Duodenal mucosa (tissue), 2 donors: ENCODE results near the gene VAMP2.

Experiments
- H3K27ac ChIP-seq: one replicate; pipeline ENCODE4 v1.7.0; 2013; ENCODE audit warnings: low read depth, low read length
- H3K27me3 ChIP-seq, 2 donors: one replicate each; pipeline ENCODE4 v1.7.0; 2013; ENCODE audit warnings: low read length in 2 of 2, control low read depth in 1 of 2; ENCODE audit not compliant: insufficient read depth in 2 of 2, control insufficient read depth in 1 of 2
- H3K36me3 ChIP-seq, 2 donors: one replicate each; pipeline ENCODE4 v1.7.0; 2013; ENCODE audit warnings: low read length in 2 of 2, control low read depth in 1 of 2; ENCODE audit not compliant: insufficient read depth in 2 of 2, control insufficient read depth in 1 of 2
- H3K4me1 ChIP-seq, 2 donors: one replicate each; pipeline ENCODE4 v1.7.0; 2013; ENCODE audit warnings: low read length in 2 of 2, control low read depth in 1 of 2; ENCODE audit not compliant: insufficient read depth in 2 of 2, control insufficient read depth in 1 of 2
- H3K4me3 ChIP-seq, 2 donors: one replicate each; pipeline ENCODE4 v1.7.0; 2013; ENCODE audit warnings: low read length in 2 of 2, low read depth in 1 of 2
- H3K9ac ChIP-seq, 2 donors: one replicate each; pipeline ENCODE4 v1.7.0; 2013; ENCODE audit warnings: low read length in 2 of 2, low read depth in 1 of 2
- H3K9me3 ChIP-seq, 2 donors: one replicate each; pipeline ENCODE4 v1.7.0; 2013; ENCODE audit warnings: low read length in 2 of 2, control low read depth in 1 of 2; ENCODE audit not compliant: control insufficient read depth in 1 of 2

VAMP2 gene

DNA sequence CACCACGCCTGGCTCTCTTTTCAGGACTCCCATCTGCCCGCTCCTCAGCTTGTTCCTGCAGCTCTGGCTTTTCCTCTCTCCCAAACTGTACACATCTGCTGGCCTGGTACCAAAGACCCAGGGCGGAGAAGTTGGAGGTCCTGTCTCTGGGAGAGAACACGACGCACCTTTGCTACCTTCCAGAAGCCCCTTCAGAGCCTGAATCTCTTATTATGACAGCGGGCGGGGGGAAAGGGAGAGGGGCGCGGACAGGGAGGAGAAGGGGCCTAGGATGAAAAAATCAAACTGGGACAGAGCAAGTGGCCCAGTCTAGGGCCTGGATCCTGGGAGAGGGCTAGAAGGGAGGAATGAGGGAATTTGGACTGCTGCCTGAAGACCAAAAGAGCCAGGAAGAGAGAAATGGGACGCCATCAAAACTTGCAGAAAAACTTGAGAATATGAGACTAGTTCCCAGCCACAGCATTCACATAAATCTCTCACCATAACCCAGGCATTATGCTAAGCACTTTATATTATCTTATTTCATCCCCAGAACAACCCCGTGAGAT lies 8.1 kb downstream of the VAMP2 start:
- Histone ChIP-seq H3K9me3 (no peaks in the 10 kb centered on the region), H3K36me3 (peaks cover 13% of the 10 kb centered on the region in 2 donors), H3K27ac (peak overlapping the region; percentile 98), H3K27me3 (no peaks in the 10 kb centered on the region), H3K4me3 (peak overlapping the region; percentile 81 to 96), H3K9ac (peak overlapping the region; percentile 100), H3K4me1 (peaks cover 50 to 56% of the 10 kb centered on the region in 2 donors)

DNA sequence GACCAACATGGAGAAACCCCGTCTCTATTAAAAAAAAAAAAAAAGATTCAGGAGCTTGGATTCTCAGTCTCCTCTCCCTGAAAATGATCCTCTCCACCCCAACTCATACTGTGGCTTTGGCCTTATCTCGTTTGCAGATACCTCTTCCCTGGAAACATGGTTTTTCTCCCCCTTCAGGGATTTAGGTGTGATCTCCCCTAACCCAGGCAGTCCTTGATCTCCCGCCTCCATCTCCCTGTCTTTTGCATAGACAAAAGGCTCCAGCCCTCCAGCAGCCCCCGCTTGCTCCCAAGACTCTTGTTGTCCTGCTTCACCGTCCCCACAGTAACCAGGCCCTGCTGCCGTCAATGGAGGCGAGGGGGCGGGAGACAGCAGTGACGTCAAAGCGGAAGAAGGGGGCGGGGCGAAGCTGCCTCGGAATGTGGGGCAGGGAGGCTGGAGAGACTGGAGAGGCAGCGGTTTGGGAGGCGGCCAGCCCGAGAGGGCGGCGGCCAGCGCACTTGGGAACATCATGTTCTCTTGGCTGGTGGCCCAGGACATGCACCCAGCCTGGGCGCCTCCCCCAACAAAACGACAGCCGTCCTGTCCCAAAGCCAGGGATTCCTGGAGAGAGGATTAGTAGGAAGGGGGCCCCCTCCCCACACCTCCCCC lies 8.7 kb downstream of the VAMP2 start:
- Histone ChIP-seq H3K36me3 (peaks cover 14 to 15% of the 10 kb centered on the region in 2 donors), H3K27ac (peak overlapping the region; percentile 98), H3K9me3 (no peaks in the 10 kb centered on the region), H3K27me3 (no peaks in the 10 kb centered on the region), H3K4me3 (peak overlapping the region; percentile 81 to 96), H3K9ac (peak overlapping the region; percentile 100), H3K4me1 (peaks cover 44 to 56% of the 10 kb centered on the region in 2 donors)

DNA sequence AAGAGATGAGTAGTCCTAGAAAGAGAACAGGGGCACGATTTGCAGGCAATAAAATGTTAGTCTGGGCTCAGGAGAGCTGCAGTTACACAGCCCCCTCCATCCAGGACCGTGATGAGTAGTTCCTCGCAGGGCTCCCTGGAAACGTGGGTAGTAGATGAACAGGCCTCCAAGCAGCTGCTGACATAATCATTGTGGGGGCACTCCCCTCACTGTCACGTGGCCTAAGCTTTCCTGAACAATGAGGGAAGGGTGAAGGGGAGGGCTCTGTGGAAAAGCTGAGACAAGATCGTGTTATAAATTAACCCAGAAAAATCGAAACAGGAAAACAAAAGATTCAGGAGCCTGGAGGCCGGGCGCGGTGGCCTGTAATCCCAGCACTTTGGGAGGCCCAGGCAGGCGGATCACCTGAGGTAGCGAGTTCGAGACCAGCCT lies 9.2 kb downstream of the VAMP2 start:
- H3K27ac ChIP-seq = peak overlapping the region; percentile 98
- peak overlapping the region; percentile 99 to 100 for H3K9ac ChIP-seq
- peak overlapping the region; percentile 68 to 82 for H3K4me3 ChIP-seq
- H3K9me3 ChIP-seq = no peaks in the 10 kb centered on the region
- peaks cover 17 to 18% of the 10 kb centered on the region in 2 donors for H3K36me3 ChIP-seq
- peaks cover 43 to 55% of the 10 kb centered on the region in 2 donors for H3K4me1 ChIP-seq
- no peaks in the 10 kb centered on the region for H3K27me3 ChIP-seq

DNA sequence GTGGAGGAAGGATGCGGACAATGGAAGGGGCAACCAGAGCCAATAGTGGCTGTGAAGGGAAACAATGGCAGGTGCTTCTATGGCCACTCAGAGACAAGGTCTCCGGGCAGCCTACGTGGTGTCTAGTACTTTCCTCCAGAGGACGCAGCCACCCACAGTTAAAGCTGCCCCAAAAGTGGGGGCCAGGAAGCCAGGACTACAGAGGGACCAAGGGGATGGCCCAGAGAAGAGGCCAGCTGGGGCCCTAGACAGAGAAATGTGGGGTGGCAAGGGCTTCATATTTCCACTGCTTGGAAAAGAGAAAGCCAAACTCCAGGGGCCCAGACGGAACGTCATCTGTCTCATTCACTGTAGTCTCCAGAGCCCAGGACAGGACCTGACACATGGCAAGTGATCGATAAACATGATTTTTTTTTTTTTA lies 9.7 kb downstream of the VAMP2 start:
- Histone ChIP-seq H3K9me3 (no peaks in the 10 kb centered on the region), H3K9ac (peak overlapping the region; percentile 99 to 100), H3K4me1 (peaks cover 41 to 52% of the 10 kb centered on the region in 2 donors), H3K36me3 (peaks cover 22 to 23% of the 10 kb centered on the region in 2 donors), H3K4me3 (peak overlapping the region; percentile 53 to 82), H3K27me3 (no peaks in the 10 kb centered on the region), H3K27ac (peak overlapping the region; percentile 98)

DNA sequence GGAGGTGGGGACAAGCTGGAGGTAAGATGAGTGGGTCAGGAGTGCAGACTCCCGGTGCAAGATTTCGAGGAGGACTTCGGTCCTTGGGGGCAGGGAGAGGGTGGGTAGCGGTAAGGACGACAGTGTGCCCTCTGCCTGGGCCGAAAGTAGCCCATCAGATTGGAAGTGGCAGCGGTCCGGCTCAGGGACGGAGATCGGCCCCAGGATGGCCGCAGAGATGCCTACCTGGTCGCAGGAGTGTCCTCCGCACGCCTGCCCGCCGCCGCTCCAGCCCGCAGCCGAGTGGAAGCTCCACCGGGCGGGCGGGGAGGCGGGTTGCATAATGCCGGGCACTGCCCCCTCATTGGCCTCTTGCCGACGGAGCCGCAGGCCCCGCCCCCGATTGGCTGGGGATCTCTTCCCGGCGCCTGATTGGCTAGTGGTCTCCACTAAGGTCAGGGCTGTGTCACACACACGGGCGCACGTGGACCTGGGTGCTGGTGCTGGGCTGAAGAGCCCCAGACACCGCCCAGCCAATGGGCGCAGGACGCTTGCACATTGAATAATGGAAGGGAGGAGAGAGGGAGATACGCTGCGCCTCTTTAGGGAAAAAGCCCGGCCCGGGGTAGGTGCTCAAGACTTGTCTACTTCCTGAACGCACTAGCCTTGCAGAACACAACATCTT lies 10.5 kb downstream of the VAMP2 start, which contains the start of gene PER1:
PER1 (minus strand) TSS at position 293 of the 664 bp plus-strand sequence. CDS start 1,698 bp downstream, outside the sequence.
- Histone ChIP-seq H3K4me3 (peak within 1 kb of the TSS; percentile 82 to 87), H3K9ac (peak within 1 kb of the TSS; percentile 99 to 100), H3K27me3 (no peaks in the 10 kb centered on the region), H3K36me3 (peaks cover 29 to 31% of the 10 kb centered on the region in 2 donors), H3K9me3 (no peaks in the 10 kb centered on the region), H3K27ac (peak within 1 kb of the TSS; percentile 98), H3K4me1 (peaks cover 41 to 52% of the 10 kb centered on the region in 2 donors)

DNA sequence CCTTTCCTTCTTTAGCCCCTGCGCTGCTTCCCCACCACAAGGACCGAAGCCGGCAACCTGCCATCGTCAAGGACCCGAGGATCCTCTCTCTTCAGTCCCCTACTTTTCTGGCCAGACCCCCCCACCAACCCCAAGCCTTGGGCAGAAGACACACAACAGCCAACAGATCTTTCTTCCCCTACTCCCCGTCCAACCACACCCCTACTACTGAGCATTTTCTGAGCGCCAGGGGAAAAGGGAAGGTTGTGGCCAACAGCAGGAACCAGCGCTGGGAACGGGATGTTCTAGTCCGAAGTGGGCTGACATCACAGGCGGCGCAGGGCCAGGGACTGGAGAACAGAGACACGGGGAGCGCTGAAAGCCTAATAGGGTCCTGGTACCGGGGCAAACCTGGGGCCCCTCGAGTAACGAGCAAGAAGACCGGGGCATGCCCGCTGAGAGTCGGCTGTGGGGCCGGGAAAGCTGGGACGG lies 11.1 kb downstream of the VAMP2 start:
- H3K27me3 ChIP-seq = no peaks in the 10 kb centered on the region
- peaks cover 41 to 46% of the 10 kb centered on the region in 2 donors for H3K4me1 ChIP-seq
- H3K27ac ChIP-seq = peak overlapping the region; percentile 98
- peaks cover 33 to 37% of the 10 kb centered on the region in 2 donors for H3K36me3 ChIP-seq
- H3K9ac ChIP-seq = peak overlapping the region; percentile 99 to 100
- peak overlapping the region; percentile 82 to 87 for H3K4me3 ChIP-seq
- H3K9me3 ChIP-seq = no peaks in the 10 kb centered on the region

DNA sequence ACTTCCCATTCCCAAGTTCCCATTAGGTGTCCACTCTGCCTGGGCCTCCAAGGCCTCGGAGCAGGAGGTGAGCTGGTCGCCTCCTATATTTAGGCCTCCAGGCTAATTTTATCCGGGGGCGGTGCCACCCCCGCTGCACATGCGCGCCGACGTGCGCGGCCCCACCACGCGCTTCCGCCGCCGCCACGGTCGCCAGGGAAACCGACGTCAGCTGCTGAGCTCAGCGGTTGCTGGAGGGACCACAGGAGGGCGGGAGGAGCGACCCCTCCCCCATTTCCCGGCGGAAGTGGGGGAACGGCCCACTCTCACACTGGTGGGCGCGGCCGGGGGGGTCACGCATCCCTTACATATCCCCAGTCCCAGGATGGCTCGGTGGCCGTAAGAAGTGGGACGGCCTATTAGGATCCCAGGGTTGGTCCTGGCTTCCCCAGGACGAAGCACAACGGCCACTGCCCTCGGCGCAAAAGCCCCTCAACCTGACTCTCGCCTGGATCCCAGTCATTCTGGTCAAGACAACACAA lies 11.6 kb downstream of the VAMP2 start:
- Histone ChIP-seq H3K4me3 (peak overlapping the region; percentile 82 to 87), H3K9me3 (no peaks in the 10 kb centered on the region), H3K27ac (peak overlapping the region; percentile 98), H3K27me3 (no peaks in the 10 kb centered on the region), H3K9ac (peak overlapping the region; percentile 99 to 100), H3K36me3 (peaks cover 38 to 42% of the 10 kb centered on the region in 2 donors), H3K4me1 (peaks cover 41 to 46% of the 10 kb centered on the region in 2 donors)

DNA sequence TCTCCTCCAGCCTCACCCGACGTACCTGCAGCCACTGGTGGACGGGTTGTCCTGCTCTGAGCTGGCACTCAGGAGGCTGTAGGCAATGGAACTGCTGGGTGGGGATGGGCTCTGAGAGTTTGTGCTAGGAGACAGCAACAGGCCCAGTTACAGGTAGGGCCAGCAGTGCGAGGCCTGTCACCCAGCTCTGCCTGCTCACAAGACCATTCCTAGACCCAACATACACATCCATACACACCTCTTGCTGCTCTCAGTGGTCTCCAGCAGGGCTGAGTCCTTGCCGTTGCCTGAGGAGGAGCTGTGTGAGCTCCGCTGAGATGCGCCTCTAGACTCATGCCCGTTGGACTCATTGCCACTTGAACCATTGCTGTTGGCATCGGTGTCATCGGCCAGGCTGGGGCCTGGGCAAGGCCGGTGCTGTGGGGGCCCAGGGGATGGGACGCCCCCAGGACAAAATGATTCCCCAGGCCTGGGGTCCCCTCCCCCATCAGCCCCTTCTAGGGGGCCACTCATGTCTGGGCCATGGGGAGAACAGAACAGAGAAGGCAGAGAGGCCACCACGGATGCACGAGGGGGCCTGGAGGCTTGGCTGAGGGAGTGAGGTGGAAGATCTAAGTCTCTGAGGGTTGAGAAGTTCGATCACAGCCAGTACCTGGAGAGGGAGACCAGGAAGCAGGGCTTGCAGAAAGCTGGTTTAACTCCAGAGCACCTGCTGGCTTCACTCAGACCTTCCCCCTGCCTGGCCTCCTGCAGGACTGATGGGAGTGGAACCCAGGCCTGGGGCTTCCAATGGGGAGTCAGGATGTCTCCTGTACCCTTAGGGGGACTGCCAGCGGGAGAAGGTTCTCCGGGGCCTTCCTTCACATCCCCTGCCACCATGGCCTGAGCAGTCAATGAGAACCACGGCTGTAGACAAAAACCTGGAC lies 12.3 kb downstream of the VAMP2 start:
- H3K27me3 ChIP-seq = no peaks in the 10 kb centered on the region
- no peaks in the 10 kb centered on the region for H3K9me3 ChIP-seq
- H3K27ac ChIP-seq = peak overlapping the region; percentile 98
- peak overlapping the region; percentile 82 to 87 for H3K4me3 ChIP-seq
- peaks cover 39 to 42% of the 10 kb centered on the region in 2 donors for H3K4me1 ChIP-seq
- H3K36me3 ChIP-seq = peaks cover 45 to 49% of the 10 kb centered on the region in 2 donors
- peak overlapping the region; percentile 59 to 100 for H3K9ac ChIP-seq

DNA sequence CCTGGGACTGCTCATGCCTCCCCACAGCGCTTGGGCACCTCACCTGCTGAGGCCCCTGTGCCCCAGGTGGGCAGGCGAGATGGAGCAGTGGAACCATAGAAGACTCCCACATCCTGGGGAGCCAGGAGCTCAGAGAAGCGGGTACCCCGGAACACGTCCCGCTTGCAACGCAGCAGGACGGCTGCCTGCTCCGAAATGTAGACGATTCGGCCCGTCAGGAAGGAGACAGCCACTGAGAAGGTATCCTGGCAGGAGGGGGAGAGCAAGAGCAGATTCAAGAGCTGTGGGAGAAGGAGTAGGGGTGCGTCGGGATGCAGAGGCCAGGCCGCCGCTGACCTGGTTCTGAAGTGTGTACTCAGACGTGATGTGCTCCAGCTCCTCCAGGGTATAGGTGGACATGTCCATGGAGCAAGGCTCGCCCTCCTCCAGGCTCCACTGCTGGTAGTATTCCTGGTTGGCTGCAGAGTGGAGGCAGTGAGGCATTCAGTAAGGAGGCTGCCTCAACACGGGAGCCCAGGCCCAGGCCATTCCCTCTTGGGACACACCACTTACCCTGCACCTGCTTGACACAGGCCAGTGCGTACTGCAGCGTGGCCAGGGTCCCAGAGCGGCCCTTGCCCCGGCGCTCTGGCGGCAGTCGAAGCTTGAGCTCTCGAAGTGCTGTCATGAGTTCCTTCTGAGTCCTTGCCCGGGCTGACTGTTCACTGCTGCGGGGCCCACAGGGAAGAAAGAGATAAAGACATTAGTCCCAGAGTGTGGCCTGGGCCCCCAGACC lies 13.1 kb downstream of the VAMP2 start:
- Histone ChIP-seq H3K27ac (no peak overlapping the region), H3K4me1 (peaks cover 31 to 33% of the 10 kb centered on the region in 2 donors), H3K9me3 (no peaks in the 10 kb centered on the region), H3K4me3 (no peak overlapping the region), H3K9ac (no peak overlapping the region), H3K36me3 (peaks cover 46 to 53% of the 10 kb centered on the region in 2 donors), H3K27me3 (no peaks in the 10 kb centered on the region)
